ENCODE measurements around the gene MAST2.
"Not testable (repeated sequence)": the region's sequence is repeated elsewhere in the genome, so short reads cannot be mapped to it uniquely, and the experiment has no call there.

Gene MAST2

GRCh38 chr1:46030876-46031660, 227.7 kb downstream of the MAST2 start:
- no peak for DNase-seq

GRCh38 chr1:46034601-46035516, 231.4 kb downstream of the MAST2 start:
- no peak for DNase-seq

DNA sequence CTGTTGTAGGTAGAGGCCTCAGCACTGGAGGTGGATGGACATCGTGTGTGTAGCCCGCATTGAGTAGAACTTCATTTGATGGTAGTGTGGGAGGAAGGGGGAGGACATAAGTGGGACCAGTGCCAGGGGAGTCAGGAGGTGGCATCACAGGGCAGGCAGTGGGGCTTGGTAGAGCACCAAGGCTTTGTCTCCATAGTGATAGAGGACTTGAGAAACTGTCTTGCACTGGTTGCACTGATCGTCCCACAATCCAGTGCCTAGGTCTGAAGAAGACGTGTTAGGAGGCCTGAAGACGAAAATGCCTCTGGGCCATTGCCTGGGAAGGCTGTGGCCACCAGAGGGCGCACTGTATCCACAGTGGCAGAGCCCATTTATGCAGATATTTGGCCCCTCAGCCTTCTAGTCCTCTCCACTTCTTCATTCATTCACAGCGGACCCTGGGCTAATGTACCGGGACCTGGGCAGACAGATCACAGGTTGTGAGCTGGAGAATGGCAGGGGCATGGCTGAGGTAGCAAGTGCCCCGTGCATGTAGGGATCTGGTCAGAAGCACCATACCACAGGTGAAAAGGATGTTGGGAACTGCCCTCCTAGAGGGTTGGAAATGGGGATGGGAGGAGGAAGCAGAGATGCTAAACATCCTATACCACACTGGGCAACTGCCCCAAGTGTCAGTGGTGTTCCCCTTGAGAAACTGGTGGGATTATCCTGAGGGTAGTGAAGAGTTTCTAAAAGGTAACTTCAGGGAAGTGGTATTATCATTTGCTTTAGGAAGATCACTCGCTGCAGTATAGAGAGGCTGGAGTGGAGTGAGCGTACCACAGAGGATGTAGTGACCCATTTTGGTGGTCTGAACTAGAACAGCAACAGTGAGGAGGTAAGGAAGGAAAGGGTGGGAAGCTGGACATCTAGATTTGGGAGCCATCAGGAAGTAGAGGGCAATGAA, 233.8 kb downstream of the MAST2 start:
- DNase-seq, result peak; percentile 88

- DNase-seq, result no peak
Measured at GRCh38 chr1:46039571-46040052, 236.2 kb downstream of the MAST2 start.

DNA sequence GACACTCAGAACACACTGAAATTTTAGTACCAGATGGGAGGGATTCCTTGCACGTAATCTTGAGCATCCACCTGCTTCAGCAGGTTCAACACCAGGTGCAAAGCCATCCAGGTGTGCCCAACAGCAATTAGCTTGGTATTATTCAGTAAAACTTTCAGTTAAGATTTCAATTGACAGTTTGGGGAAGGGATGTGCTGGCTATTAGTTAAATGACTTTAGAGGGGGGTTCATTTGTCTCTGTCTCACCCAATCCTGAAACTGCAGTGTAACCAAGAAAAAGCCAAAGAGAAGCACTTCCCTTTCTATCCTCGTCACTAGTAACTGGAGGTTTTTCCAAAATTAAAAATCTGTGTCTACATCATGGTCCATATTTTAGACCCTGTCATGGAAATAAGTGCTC, 238.1 kb downstream of the MAST2 start:
- no peak for DNase-seq

- no peak for DNase-seq
Measured at GRCh38 chr1:46041974-46042373, 238.6 kb downstream of the MAST2 start.

DNA sequence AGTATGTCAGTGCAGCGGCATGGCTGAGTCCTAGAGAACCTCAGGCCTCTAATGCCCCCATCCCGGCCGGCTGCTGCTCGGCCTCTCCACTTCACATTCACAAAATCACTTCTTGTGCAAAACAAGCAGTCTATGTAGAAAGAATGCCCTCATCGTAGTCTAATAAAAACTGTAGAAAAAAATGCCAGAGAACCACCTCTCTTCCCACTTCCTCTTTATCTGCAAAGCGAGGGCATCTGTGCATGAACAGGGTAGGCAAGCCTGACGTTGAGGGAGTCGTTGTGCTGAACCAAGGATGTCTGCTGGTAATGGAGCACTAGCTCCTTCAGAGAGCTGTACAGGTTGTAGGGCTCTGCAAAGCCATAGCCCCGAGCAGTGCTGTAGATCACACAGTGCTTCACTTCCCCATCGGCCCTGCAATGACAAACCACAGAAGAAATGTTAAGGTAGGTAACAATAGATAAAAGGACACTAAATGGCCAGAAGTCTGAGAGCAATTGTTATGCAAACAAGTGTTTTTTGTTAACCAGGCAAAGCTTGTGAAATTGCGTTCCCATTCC, 240.1 kb downstream of the MAST2 start:
- DNase-seq, result no peak

GRCh38 chr1:46044116-46044515, 240.7 kb downstream of the MAST2 start:
- no peak for DNase-seq

GRCh38 chr1:46053734-46054133, 250.3 kb downstream of the MAST2 start:
- no peak for DNase-seq

DNA sequence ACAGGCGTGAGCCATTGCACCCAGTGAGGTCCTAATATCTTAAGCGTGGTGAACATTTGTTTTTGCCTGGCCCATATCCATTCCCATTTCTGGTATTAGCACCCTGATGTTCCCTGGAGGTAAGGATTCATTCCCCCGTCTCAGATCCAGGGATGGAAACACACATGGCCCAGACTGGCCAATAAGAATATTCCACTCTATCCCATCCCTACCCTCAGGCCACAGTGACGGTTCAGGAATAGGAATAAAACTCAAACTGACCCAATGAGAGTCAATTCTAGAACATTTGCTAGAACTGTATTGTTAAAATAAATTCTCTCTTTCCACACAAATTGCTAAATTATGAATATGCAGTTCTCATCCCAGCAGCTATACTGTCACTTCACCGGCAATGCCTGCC, 252.9 kb downstream of the MAST2 start:
- DNase-seq, result no peak

DNA sequence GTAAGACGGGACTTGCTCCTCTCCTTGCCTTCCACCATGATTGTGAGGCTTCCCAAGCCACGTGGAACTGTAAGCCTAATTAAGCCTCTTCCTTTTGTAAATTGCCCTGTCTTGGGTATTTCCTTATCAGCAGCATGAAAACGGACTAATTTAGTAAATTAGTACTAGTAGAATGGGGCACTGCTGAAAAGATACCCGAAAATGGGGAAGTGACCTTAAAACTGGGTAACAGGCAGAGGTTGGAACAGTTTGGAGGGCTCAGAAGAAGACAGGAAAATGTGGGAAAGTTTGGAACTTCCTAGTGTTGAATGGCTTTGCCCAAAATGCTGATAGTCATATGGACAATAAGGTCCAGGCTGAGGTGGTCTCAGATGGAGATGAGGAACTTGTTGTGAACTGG, 253.8 kb downstream of the MAST2 start:
- not testable (repeated sequence) for DNase-seq

DNA sequence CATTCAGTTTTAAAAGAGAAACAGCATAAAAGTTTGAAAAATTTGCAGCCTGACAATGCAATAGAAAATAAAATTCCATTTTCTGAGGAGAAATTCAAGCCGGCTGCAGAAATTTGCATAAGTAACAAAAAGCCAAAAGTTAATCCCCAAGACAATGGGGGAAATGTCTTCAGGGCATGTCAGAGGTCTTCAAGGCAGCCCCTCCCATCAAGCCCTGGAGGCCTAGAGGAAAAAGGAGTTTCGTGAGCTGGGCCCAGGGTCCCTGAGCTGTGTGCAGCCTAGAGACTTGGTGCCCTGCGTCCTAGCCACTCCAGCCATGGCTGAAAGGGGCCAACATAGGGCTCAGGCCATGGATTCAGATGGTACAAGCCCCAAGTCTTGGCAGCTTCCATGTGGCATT, 254.4 kb downstream of the MAST2 start:
- no peak for DNase-seq

DNA sequence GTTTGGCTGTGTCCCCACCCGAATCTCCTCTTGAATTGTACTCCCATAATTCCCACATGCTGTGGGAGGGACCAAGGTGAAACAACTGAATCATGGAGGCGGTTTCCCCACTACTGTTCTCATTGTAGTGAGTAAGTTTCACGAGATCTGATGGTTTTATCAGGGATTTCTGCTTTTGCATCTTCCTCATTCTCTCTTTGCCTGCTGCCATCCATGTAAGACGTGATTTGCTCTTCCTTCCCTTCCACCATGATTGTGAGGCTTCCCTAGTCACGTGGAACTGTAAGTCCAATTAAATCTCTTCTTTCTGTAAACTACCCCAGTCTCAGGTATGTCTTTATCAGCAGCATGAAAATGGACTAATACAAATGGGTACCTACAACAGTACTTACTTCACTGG, 255.5 kb downstream of the MAST2 start:
- no peak for DNase-seq

DNA sequence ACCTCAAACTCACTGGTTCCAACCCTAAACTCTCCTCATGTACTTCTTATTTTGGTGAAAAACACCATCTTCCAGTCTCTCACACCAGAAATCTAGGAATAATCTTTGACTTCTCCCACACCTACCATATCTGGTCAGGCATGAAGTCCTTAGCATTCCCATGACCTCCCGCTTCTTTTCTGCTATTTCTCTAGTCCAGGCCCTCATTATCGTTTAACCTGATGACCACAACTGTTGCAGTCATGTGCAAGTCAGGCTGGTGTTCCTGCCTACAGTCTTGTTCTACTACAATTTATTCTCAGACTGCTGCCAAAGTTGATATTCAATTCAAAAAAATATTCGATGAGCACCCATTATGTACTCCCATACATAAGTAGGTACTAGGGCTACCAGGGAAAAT, 257.7 kb downstream of the MAST2 start:
- DNase-seq, result no peak

DNA sequence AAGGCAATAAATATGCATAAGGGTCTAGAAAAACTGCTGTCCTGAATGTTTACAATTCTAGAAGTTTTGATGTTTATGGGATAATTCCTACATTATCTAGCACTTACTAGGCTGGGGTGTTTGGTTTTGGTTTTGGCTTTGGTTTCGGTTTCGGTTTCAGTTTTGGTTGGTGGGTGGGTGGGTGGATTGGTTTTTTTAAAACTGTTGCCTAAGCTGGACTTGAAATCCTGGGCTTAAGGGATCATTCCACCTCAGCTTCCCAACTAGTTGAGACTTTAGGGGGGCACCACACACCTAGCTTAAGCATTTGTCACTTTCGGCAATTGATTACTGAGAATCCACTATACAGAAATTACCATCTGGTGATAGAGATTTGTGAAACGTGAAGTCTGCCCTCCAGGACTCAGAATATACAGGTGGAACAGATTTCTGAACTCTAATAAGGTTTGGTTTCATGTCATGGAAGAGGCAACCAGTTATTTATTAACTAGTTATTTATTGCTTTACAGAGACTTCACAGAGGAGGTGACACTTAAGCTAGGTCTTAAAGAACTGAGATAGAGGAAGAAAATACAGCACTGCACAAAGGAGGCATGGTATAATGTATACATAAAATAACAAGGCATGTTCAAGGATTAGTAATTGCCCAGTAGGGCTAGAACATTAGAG, 259.4 kb downstream of the MAST2 start:
- DNase-seq, result peak; percentile 58

DNA sequence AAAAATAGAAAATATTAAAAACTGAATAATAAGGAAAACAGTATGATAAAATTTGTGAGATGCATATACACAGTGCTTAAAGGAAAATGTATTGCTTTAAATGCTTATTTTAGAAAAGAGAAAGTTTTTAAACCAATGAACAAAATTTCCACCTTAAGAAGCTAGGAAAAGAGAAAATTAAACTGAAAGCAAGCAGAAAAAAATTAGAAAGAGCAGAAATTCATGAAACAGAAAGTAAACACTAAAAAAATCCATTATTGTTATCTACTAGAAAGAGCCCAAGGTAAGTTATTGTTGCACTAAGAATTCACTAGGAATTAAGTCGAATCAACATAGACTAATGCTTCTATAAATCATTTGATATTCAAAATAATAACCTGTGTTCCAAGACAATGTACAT, 261.3 kb downstream of the MAST2 start:
- no peak for DNase-seq

DNA sequence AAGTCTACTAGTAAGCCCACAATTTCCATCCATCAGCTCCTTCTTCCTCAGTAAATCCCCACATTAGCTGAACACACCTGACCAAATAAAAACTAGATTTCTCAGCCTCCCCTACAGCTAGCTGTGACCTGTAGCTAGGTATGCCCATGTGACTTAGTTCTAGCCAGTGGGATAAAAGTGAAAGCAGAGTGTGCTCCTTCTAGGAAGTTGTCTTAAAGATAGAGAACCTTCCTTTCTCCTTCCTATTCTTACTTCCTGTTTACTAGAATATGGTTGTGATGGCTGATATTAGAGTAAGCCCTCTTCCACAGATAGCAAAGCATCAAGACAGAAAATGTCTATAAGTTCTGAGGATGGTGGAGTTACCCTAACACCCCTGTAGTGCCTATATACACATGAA, 262.0 kb downstream of the MAST2 start:
- DNase-seq, result no peak

DNA sequence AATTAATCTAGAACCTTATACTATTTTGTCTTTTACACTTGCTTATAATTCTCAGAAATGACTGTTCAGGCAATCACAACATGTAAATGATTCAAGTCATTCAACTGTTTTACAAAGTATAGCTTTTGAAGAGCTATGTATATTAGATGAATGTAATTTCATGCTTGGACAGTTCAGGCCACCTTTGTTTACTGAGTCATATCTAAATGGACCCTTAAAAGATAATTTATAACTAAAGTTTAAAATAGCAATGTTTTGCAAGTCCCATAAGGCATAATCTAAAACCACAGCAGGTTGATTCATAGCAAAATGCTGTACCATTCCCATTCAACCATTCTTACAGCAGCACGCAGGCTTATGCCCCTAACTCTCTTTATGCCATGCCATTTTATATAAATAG, 264.2 kb downstream of the MAST2 start:
- DNase-seq, result no peak

DNA sequence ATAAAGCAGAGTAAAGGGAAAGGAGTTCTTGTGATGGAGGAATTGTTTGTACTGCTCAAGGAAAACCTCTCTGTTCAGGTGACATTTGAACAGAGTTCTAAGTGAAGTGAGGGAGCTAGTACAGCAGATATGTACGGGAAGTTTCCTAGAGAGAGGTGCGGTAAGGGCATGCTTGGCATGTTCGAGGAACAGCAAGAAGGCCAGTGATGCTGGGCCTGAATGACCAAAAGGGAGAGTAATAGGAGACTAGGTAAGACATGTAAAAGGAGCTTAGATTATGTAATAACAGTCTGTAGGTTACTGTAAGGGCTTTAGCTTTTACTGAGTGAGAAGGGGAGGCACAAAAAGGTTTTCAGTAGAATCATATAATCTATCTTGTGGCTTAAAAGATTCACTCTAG, 265.1 kb downstream of the MAST2 start:
- no peak for DNase-seq

- DNase-seq, result no peak
Measured at GRCh38 chr1:46070164-46070814, 266.9 kb downstream of the MAST2 start.

DNA sequence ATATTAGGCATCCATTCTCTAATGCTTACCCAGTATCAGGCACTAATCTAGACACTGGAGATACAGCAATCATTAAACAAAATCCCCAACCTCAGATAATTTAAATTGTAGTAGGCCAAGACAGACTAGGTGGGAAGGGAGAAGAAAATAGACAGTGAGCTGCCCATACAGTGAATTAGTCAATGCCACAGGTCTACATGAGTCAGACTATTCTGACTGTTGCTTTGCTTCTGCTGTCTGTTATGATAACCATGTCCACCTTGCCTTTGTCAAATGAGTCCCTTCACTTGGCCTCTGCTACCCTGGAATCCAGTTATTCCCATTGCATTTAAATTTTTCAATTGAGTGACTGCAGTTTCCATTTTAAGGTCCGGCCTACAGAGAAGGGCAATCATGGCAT, 269.6 kb downstream of the MAST2 start:
- DNase-seq, result no peak
